K562 (cell line): ENCODE measurements around the gene LAIR2.

Source experiments
- ARHGAP35 ChIP-seq: fragments of 450-650 bp; IDR thresholded peaks from 2 replicates; pipeline ENCODE4 v1.6.1; 2018; ENCODE audit not compliant: partially characterized antibody
- BRCA1 ChIP-seq, 2 experiments: fragments of 450-650 bp in 1 of 2; sonication (generic) in 1 of 2; formaldehyde crosslinking in 1 of 2; IDR thresholded peaks; 2 replicates each; pipeline versions ENCODE4 v1.5.0 to v1.6.1; 2017 to 2020; ENCODE audit warnings: mild to moderate bottlenecking in 1 of 2, missing genetic modification reagents in 1 of 2
- CTCF ChIP-seq, 3 experiments: IDR thresholded peaks in 2 of 3; conservative IDR thresholded peaks in 1 of 3; 2 replicates each; pipeline ENCODE4 v1.5.1; 2011 to 2012; ENCODE audit warnings: low read length in 3 of 3, mild to moderate bottlenecking in 3 of 3, control low read depth in 2 of 3, improper control_type of control experiment in 1 of 3, inconsistent platforms in 1 of 3, low read depth in 1 of 3, mixed read lengths in 1 of 3, moderate library complexity in 1 of 3; ENCODE audit not compliant: insufficient read depth in 2 of 3
- MEF2A ChIP-seq: IDR thresholded peaks from 2 replicates; pipeline ENCODE4 v1.6.1; 2011; ENCODE audit warnings: low read depth, mild to moderate bottlenecking, low read length, moderate library complexity; ENCODE audit not compliant: control insufficient read depth
- MTA1 ChIP-seq: fragments of 450-650 bp; IDR thresholded peaks from 2 replicates; pipeline ENCODE4 v1.6.1; 2017; ENCODE audit warnings: borderline replicate concordance
- NONO ChIP-seq, 2 experiments: fragments of 200-400 bp in 1 of 2; fragments of 450-650 bp in 1 of 2; formaldehyde crosslinking in 1 of 2; IDR thresholded peaks; 2 replicates each; pipeline ENCODE4 v1.6.1; 2017; ENCODE audit warnings: low read depth in 2 of 2, mild to moderate bottlenecking in 2 of 2, moderate library complexity in 2 of 2, low read length in 1 of 2
- POLR2A ChIP-seq: fragments of 450-650 bp; conservative IDR thresholded peaks from 2 replicates; pipeline ENCODE4 v1.6.1; 2016
- RFX7 ChIP-seq: fragments of 250-450 bp; sonication (Bioruptor Pico); IDR thresholded peaks from 2 replicates; pipeline ENCODE4 v1.5.1; 2021; ENCODE audit warnings: mild to moderate bottlenecking
- ZBTB7A ChIP-seq: IDR thresholded peaks from 2 replicates; pipeline ENCODE4 v1.6.1; 2011; ENCODE audit warnings: low read depth, mild to moderate bottlenecking, low read length, moderate library complexity, borderline replicate concordance; ENCODE audit not compliant: control insufficient read depth
- ZFX ChIP-seq: sonication (generic); formaldehyde crosslinking; IDR thresholded peaks from 2 replicates; pipeline ENCODE4 v1.8.0; 2022; ENCODE audit warnings: mild to moderate bottlenecking, missing genetic modification reagents, moderate library complexity
- TF ChIP-seq, protein P1 (sequence below): conservative IDR thresholded peaks from 2 replicates; pipeline ENCODE4 v1.6.1; 2011; ENCODE audit warnings: low read depth, mild to moderate bottlenecking, low read length; ENCODE audit not compliant: control insufficient read depth
- TF ChIP-seq, protein P2 (sequence below): sonication (generic); formaldehyde crosslinking; IDR thresholded peaks from 2 replicates; pipeline ENCODE4 v1.8.1; 2022; ENCODE audit warnings: missing genetic modification reagents
- TF ChIP-seq, protein P3 (sequence below): fragments of 250-450 bp; sonication (Bioruptor Pico); IDR thresholded peaks from 2 replicates; pipeline ENCODE4 v1.5.0; 2021; ENCODE audit warnings: mild to moderate bottlenecking, borderline replicate concordance

DNA sequence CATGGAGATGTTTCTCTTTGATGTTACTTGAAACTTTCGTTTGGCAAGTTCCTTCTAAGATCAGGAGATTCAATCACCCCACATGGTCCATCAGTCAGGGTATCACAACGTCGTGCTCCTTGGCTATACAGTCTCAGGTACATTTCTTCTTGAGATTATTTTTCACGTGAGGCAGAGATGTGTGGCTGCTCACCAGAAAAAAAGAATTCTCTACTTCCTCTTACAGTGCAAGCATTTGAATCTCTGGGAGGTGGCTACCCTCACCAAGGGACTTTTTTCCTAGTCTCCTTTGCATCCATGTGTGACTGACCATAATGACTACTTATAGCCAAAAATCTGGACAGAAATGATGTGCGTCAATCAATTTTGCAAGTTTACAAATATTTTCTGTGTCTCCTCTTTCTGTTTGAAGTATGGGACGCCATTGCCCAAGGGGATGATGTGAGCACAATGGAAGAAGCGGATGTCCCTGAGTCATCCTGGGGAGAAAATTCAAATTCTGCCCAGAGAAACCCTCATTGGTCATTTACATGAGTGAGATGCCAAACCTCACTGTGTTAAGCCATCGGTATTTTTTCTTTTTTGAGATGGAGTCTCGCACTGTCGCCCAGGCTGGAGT, 8.6 kb upstream of the LAIR2 start:
- TF ChIP-seq MTA1 (no peak), NONO (IDR thresholded peaks at IDR 0.05; ENCODE audit: low read depth in 2 of 2, low read length in 1 of 2) (no peak), ARHGAP35 (no peak), BRCA1 (IDR thresholded peaks at IDR 0.05) (no peak), BRCA1 (CRISPR knock-in tag; IDR thresholded peaks at IDR 0.05) (no peak), MEF2A (no peak), ZBTB7A (no peak), CTCF (IDR thresholded peaks at IDR 0.05 in 2 of 3, conservative IDR thresholded peaks at IDR 0.05 in 1 of 3; ENCODE audit: insufficient read depth in 2 of 3, low read depth in 1 of 3, low read length in 3 of 3) (no peak), ZFX (CRISPR knock-in tag) (no peak), POLR2A (no peak), RFX7 (CRISPR knock-in tag) (no peak)
- TF ChIP-seq, protein P1, sequence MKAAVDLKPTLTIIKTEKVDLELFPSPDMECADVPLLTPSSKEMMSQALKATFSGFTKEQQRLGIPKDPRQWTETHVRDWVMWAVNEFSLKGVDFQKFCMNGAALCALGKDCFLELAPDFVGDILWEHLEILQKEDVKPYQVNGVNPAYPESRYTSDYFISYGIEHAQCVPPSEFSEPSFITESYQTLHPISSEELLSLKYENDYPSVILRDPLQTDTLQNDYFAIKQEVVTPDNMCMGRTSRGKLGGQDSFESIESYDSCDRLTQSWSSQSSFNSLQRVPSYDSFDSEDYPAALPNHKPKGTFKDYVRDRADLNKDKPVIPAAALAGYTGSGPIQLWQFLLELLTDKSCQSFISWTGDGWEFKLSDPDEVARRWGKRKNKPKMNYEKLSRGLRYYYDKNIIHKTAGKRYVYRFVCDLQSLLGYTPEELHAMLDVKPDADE = no peak
- TF ChIP-seq, protein P2, sequence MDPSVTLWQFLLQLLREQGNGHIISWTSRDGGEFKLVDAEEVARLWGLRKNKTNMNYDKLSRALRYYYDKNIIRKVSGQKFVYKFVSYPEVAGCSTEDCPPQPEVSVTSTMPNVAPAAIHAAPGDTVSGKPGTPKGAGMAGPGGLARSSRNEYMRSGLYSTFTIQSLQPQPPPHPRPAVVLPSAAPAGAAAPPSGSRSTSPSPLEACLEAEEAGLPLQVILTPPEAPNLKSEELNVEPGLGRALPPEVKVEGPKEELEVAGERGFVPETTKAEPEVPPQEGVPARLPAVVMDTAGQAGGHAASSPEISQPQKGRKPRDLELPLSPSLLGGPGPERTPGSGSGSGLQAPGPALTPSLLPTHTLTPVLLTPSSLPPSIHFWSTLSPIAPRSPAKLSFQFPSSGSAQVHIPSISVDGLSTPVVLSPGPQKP (CRISPR knock-in tag) = no peak
- TF ChIP-seq, protein P3, sequence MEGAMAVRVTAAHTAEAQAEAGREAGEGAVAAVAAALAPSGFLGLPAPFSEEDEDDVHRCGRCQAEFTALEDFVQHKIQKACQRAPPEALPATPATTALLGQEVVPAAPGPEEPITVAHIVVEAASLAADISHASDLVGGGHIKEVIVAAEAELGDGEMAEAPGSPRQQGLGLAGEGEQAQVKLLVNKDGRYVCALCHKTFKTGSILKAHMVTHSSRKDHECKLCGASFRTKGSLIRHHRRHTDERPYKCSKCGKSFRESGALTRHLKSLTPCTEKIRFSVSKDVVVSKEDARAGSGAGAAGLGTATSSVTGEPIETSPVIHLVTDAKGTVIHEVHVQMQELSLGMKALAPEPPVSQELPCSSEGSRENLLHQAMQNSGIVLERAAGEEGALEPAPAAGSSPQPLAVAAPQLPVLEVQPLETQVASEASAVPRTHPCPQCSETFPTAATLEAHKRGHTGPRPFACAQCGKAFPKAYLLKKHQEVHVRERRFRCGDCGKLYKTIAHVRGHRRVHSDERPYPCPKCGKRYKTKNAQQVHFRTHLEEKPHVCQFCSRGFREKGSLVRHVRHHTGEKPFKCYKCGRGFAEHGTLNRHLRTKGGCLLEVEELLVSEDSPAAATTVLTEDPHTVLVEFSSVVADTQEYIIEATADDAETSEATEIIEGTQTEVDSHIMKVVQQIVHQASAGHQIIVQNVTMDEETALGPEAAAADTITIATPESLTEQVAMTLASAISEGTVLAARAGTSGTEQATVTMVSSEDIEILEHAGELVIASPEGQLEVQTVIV = no peak
